GM18951 (cell line): ENCODE measurements around the gene KLK3.
A peak's percentile ranks its signal among the peaks of the same experiment; 100 is the strongest.
"Not testable (repeated sequence)": the region's sequence is repeated elsewhere in the genome, so short reads cannot be mapped to it uniquely, and the experiment has no call there.

Experiments used
- POLR2A ChIP-seq: IDR thresholded peaks from 4 replicates; pipeline ENCODE4 v1.6.1; 2011; ENCODE audit warnings: mild to moderate bottlenecking; ENCODE audit not compliant: insufficient read length, insufficient read depth; ENCODE audit errors: extremely low read depth
- in situ Hi-C: fragments of 300-500 bp; cut with MboI; formaldehyde crosslinking; loops from one replicate; pipeline ENCODE4 v1.12.0; 2022; ENCODE audit warnings: low sequenced_read_pairs, mixed read lengths, inconsistent platforms; ENCODE audit not compliant: unreplicated experiment

Gene KLK3

DNA sequence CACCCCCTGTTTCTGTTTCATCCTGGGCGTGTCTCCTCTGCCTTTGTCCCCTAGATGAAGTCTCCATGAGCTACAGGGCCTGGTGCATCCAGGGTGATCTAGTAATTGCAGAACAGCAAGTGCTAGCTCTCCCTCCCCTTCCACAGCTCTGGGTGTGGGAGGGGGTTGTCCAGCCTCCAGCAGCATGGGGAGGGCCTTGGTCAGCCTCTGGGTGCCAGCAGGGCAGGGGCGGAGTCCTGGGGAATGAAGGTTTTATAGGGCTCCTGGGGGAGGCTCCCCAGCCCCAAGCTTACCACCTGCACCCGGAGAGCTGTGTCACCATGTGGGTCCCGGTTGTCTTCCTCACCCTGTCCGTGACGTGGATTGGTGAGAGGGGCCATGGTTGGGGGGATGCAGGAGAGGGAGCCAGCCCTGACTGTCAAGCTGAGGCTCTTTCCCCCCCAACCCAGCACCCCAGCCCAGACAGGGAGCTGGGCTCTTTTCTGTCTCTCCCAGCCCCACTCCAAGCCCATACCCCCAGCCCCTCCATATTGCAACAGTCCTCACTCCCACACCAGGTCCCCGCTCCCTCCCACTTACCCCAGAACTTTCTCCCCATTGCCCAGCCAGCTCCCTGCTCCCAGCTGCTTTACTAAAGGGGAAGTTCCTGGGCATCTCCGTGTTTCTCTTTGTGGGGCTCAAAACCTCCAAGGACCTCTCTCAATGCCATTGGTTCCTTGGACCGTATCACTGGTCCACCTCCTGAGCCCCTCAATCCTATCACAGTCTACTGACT lies at the start of gene KLK3:
TSS of gene KLK3 (plus strand) at position 280 of the 775 bp plus-strand sequence. CDS start at position 321, 41 bp downstream.
- in situ Hi-C loops, result no loop called here

DNA sequence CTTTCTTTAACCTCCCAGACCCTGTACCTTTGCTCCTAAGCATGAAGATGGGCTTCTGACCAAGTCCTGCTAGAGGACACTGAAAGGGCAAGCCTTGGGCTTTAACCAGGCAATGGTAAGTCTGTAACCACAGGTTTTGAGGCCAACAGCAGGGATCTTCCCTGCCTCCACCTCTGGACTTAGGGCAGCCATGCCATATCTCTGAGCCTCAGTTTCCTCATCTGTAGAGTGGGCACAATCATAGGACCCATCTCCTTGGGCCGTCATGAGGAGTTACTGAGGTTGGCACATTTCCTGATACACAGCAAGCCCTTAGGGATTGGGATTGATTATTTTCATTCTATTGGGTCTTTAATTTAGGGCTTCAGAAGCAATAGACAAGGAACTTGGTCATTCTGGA lies 45.9 kb upstream of the KLK3 start:
- in situ Hi-C loops, result no loop called here
- TF ChIP-seq POLR2A, result no peak

More for the DNA sequence above, at the start of gene KLK3:
- TF ChIP-seq POLR2A, result no peak

- in situ Hi-C loops, result not testable (repeated sequence)
Measured at GRCh38 chr19:50811622-50812238, 43.0 kb upstream of the KLK3 start.

DNA sequence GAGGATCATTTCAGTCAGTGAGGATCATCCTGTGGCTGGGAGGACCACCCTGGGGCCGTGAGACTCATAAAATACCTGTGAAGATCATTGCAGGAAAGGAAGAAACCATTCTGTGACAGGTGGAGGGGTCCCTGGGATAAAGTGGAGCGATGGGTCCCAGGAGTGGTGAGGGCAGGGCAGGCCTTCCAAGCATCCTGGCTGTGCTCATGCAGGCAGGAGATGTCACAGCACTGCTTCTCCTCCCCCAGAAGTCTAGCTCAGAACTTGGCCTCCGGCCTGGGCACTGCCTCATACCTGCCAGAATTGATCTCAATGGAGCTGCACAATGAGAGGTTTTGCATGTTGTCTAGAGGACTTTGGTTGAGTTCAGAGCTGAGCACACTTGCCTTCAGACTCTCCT lies 42.2 kb upstream of the KLK3 start:
- no peak for TF ChIP-seq POLR2A
- in situ Hi-C loops, result no loop called here

DNA sequence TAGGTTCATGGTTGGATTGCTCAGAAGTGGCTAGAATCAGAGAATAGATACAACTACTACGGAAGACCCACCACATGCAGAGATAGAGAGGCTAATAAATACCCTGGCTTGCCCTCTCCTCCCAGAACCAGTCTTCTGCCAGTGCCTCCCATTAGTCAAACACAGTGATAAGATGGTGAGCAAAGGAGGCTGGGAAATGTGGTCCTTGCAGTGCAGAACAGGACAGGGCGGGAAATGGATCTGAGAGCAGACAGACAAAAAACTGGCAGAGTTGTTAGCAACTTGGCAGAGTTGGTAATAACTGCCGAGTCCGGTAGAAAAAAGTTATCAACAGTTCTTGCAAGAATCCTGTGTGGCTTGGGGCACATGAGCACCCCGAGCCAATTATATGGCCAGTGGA lies 39.8 kb upstream of the KLK3 start:
- TF ChIP-seq POLR2A, result no peak
- in situ Hi-C loops, result no loop called here

- no peak for TF ChIP-seq POLR2A
- in situ Hi-C loops, result no loop called here
Measured at GRCh38 chr19:50815439-50815838, 39.3 kb upstream of the KLK3 start.

GRCh38 chr19:50817941-50818858 lies 36.5 kb upstream of the KLK3 start:
- peak; percentile 60 for TF ChIP-seq POLR2A
- in situ Hi-C loops, result no loop called here

GRCh38 chr19:50818859-50819472 lies 35.7 kb upstream of the KLK3 start:
- in situ Hi-C loops, result no loop called here
- TF ChIP-seq POLR2A, result no peak

- no peak for TF ChIP-seq POLR2A
- in situ Hi-C loops, result no loop called here
Measured at GRCh38 chr19:50819636-50820035, 35.1 kb upstream of the KLK3 start.

- in situ Hi-C loops, result no loop called here
- no peak for TF ChIP-seq POLR2A
Measured at GRCh38 chr19:50820086-50820485, 34.6 kb upstream of the KLK3 start.

GRCh38 chr19:50820549-50821247 lies 34.0 kb upstream of the KLK3 start:
- in situ Hi-C loops, result no loop called here
- TF ChIP-seq POLR2A, result no peak

DNA sequence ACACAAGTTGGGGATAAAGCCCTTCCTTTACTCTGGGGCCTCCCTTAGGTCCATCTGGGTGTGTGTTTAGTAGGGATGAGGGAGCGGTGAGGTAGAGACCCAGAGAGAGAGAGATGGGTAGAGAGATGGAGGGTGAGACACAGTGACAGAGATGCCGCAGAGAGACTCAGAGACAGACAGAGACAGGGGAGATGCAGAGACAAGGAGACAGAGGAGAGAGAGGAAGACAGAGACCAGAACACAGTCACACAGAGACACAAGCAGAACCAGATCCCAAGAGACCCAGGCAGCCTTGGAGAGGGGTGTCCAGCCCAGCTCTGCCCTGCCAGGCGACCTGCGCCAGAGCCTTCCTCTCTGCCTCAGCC lies 33.5 kb upstream of the KLK3 start:
- TF ChIP-seq POLR2A, result no peak
- in situ Hi-C loops, result no loop called here

- in situ Hi-C loops, result no loop called here
- TF ChIP-seq POLR2A, result no peak
Measured at GRCh38 chr19:50821622-50822021, 33.1 kb upstream of the KLK3 start.

DNA sequence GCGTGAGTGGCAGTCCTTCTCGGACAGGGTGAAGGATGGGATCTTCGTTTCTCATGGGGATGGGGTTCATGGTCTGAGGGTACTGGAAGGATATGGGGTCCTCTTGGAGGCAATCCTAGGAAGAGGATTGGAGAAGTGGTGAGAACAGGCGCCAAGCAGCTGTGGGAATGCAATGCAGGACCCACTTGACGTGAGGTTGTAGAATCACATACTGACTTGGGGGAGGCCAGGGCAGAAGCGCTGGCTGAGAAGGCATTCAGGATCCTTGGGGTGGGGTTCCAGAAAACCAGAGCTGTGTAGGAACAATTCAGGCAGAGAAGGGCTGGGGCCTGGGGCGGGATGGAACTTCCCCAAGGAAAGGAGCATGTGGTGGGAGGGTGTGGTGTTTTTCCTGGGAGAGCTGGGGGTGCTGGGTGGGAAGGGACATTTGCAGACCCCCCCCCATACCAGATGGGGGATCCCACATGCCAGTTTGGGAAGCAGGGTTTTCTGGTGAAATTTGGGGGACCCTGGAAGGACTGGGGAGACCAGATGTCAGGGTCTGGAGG lies 32.0 kb upstream of the KLK3 start:
- in situ Hi-C loops, result no loop called here
- TF ChIP-seq POLR2A, result no peak
